Testis (tissue), 3 donors: ENCODE results near the gene SH2D3C. TPM values are rescaled to one million over a fixed set of nuclear protein-coding genes. Genes with fewer than 3 reads are reported as not detected.

Experiments
- DNase-seq: peaks from one replicate; pipeline ENCODE4 v3.0.0-alpha.2; 2019
- H3K27ac ChIP-seq, 2 donors: fragments of 200-600 bp; sonication (generic); one replicate each; pipeline ENCODE4 v1.5.1; 2019
- H3K27me3 ChIP-seq: fragments of 200-600 bp; sonication (generic); one replicate; pipeline ENCODE4 v1.5.1; 2019
- H3K36me3 ChIP-seq: fragments of 200-600 bp; sonication (generic); one replicate; pipeline ENCODE4 v1.5.1; 2017; ENCODE audit warnings: low read depth; ENCODE audit errors: missing control alignments
- H3K4me1 ChIP-seq: fragments of 200-600 bp; sonication (generic); one replicate; pipeline ENCODE4 v1.5.1; 2019
- H3K4me3 ChIP-seq, 2 donors: fragments of 200-600 bp; sonication (generic); one replicate each; pipeline ENCODE4 v1.5.1; 2017 to 2019
- H3K9me3 ChIP-seq: fragments of 200-600 bp; sonication (generic); one replicate; pipeline ENCODE4 v1.5.1; 2017
- CTCF ChIP-seq, 3 experiments: fragments of 450-650 bp in 2 of 3; fragments of 200-600 bp in 1 of 3; sonication (generic) in 1 of 3; IDR thresholded peaks; one replicate each; pipeline ENCODE4 v1.5.1; 2016 to 2019; ENCODE audit warnings: antibody characterized with exemption in 3 of 3, mild to moderate bottlenecking in 2 of 3, moderate library complexity in 1 of 3
- POLR2A ChIP-seq: fragments of 450-650 bp; IDR thresholded peaks from one replicate; pipeline ENCODE4 v1.6.1; 2017; ENCODE audit warnings: antibody characterized with exemption, mild to moderate bottlenecking, moderate library complexity
- WGBS, 2 donors: methylation state at CpG; one replicate each; pipeline ENCODE4 v1.1.5; 2018; 5-methylcytosine and 5-hydroxymethylcytosine counted together
- intact Hi-C: fragments of 100-400 bp; cut with DNase I; formaldehyde crosslinking; loops from one replicate; pipeline ENCODE4 v1.15.1; 2023; ENCODE audit warnings: low total_unique reads
- polyA plus RNA-seq: library from polyadenylated mRNA; stranded (reverse); fragments of 350-450 nt; fragmentation: Illumina TruSeq; extraction: RNeasy Lipid Tissue Mini Kit (QIAGEN cat#74804); gene quantifications from one replicate; pipeline ENCODE4 v1.2.3, GENCODE V29; 2014; ENCODE audit warnings: low read depth, low replicate concordance; ENCODE audit not compliant: insufficient read depth
- total RNA-seq, 2 donors: library from RNA; depleted of rRNA; stranded (reverse); fragments of >200 nt; gene quantifications; one replicate each; pipeline ENCODE4 v1.2.3, GENCODE V29; 2016

The SH2D3C gene
- total and polyA plus RNA-seq, 3 donors from 2014 or later, result 6.6 to 9.6 (median 8.8) TPM

GRCh38 chr9:127711831-127712274, 66.6 kb downstream of the SH2D3C start:
- Histone ChIP-seq H3K27me3 (no peaks in the 10 kb centered on the region), H3K9me3 (no peaks in the 10 kb centered on the region), H3K4me1 (peaks cover 31% of the 10 kb centered on the region), H3K36me3 (no peaks in the 10 kb centered on the region), H3K4me3 (no peak overlapping the region), H3K27ac (no peak overlapping the region)
- DNase-seq, result no peak
- intact Hi-C loops, result no loop called here
- WGBS, 2 donors, result 53 to 61% methylated on average over 3 to 11 of the region's 11 CpGs
- TF ChIP-seq CTCF (IDR thresholded peaks at IDR 0.05) (no peak), POLR2A (no peak)

- Histone ChIP-seq H3K9me3 (no peaks in the 10 kb centered on the region), H3K36me3 (no peaks in the 10 kb centered on the region), H3K4me3 (no peak overlapping the region), H3K4me1 (peaks cover 27% of the 10 kb centered on the region), H3K27ac (no peak overlapping the region), H3K27me3 (no peaks in the 10 kb centered on the region)
- 43 to 65% methylated on average over 8 to 9 of the region's 9 CpGs for WGBS, 2 donors
- intact Hi-C loops, result no loop called here
- TF ChIP-seq POLR2A (no peak), CTCF (IDR thresholded peaks at IDR 0.05) (no peak)
- DNase-seq, result no peak
Measured at GRCh38 chr9:127711226-127711701, 67.2 kb downstream of the SH2D3C start.

- H3K27me3 ChIP-seq, result no peaks in the 10 kb centered on the region
- no peak for DNase-seq
- TF ChIP-seq CTCF (IDR thresholded peaks at IDR 0.05) (no peak), POLR2A (no peak)
- H3K4me1 ChIP-seq, result peaks cover 24% of the 10 kb centered on the region
- intact Hi-C loops, result no loop called here
- H3K27ac ChIP-seq, result no peak overlapping the region
- H3K36me3 ChIP-seq, result no peaks in the 10 kb centered on the region
- 90 to 93% methylated on average over 9 to 10 of the region's 10 CpGs for WGBS, 2 donors
- no peaks in the 10 kb centered on the region for H3K9me3 ChIP-seq
- H3K4me3 ChIP-seq, result no peak overlapping the region
Measured at GRCh38 chr9:127710204-127710783, 68.2 kb downstream of the SH2D3C start.

- TF ChIP-seq CTCF (IDR thresholded peaks at IDR 0.05), result no peak
- no peak for TF ChIP-seq POLR2A
- WGBS, 2 donors, result 94 to 99% methylated on average over 3 to 8 of the region's 8 CpGs
- intact Hi-C loops, result no loop called here
- Histone ChIP-seq H3K4me1 (peaks cover 24% of the 10 kb centered on the region), H3K9me3 (no peaks in the 10 kb centered on the region), H3K36me3 (no peaks in the 10 kb centered on the region), H3K27me3 (no peaks in the 10 kb centered on the region), H3K4me3 (no peak overlapping the region), H3K27ac (no peak overlapping the region)
- no peak for DNase-seq
Measured at GRCh38 chr9:127708952-127709587, 69.4 kb downstream of the SH2D3C start.
